IMR-90 (cell line): ENCODE measurements around the gene NDUFA13. TPM values are rescaled to one million over a fixed set of nuclear protein-coding genes. Genes with fewer than 3 reads are reported as not detected.

Experiments
- ATAC-seq: fragments of 200-7000 bp; cut with Tn5 transposase; 2 replicates; pipeline ENCODE4 v1.9.1; 2020; ENCODE audit warnings: low read depth, mild to moderate bottlenecking, moderate library complexity
- BruUV-seq: library from RNA; stranded (reverse); fragments of 400-500 nt; replicated peaks from 2 replicates; lab custom pipeline; 2021; lab: Mats Ljungman, UMichigan
- CTCF ChIA-PET: fragments of 300-600 bp; formaldehyde crosslinking; extraction: SDS; loops from one replicate; lab custom pipeline; 2021; ENCODE audit warnings: antibody characterized with exemption; lab: Yijun Ruan, JAX
- POLR2A ChIA-PET: fragments of 300-600 bp; sonication (Branson Sonifier 250); formaldehyde crosslinking; loops from one replicate; lab custom pipeline; 2022; ENCODE audit warnings: antibody characterized with exemption; ENCODE audit not compliant: unreplicated experiment; lab: Charles Lee
- DNase-seq: peaks from one replicate; pipeline ENCODE4 v3.0.0; 2013
- H2AFZ ChIP-seq: replicated peaks from 2 replicates; pipeline ENCODE3; 2013; ENCODE audit warnings: low read length, mild to moderate bottlenecking; ENCODE audit not compliant: poor library complexity
- H2AK5ac ChIP-seq: 2 replicates; pipeline ENCODE4 v1.6.1; 2013; ENCODE audit warnings: low read depth, low read length, inconsistent platforms
- H2AK9ac ChIP-seq: replicated peaks from 2 replicates; pipeline ENCODE3; 2013; ENCODE audit warnings: mild to moderate bottlenecking, low read depth, low read length, moderate library complexity; ENCODE audit not compliant: poor library complexity
- H2BK120ac ChIP-seq: 2 replicates; pipeline ENCODE4 v1.6.1; 2013; ENCODE audit warnings: low read depth, low read length, inconsistent platforms
- H2BK15ac ChIP-seq: 3 replicates; pipeline ENCODE4 v1.6.1; 2013; ENCODE audit warnings: low read depth, low read length, inconsistent platforms
- H2BK20ac ChIP-seq: 2 replicates; pipeline ENCODE4 v1.6.1; 2013; ENCODE audit warnings: low read depth, mild to moderate bottlenecking, inconsistent platforms, low read length, moderate library complexity
- H2BK5ac ChIP-seq: 2 replicates; pipeline ENCODE4 v1.6.1; 2013; ENCODE audit warnings: mild to moderate bottlenecking, low read depth, low read length, inconsistent platforms; ENCODE audit not compliant: poor library complexity, severe bottlenecking
- H3K14ac ChIP-seq: replicated peaks from 2 replicates; pipeline ENCODE4 v1.6.1; 2013; ENCODE audit warnings: low read depth, low read length, inconsistent platforms
- H3K18ac ChIP-seq: 2 replicates; pipeline ENCODE4 v1.6.1; 2013; ENCODE audit warnings: low read depth, low read length, control low read depth
- H3K23ac ChIP-seq: 2 replicates; pipeline ENCODE4 v1.6.1; 2013; ENCODE audit warnings: low read depth, low read length, inconsistent platforms
- H3K27ac ChIP-seq: 2 replicates; pipeline ENCODE4 v1.5.1; 2013; ENCODE audit warnings: mild to moderate bottlenecking, control low read depth, low read length; ENCODE audit not compliant: insufficient read depth
- H3K27me3 ChIP-seq: 2 replicates; pipeline ENCODE4 v1.6.1; 2013; ENCODE audit warnings: low read length; ENCODE audit not compliant: control insufficient read depth, insufficient read depth
- H3K36me3 ChIP-seq: 2 replicates; pipeline ENCODE4 v1.6.1; 2013; ENCODE audit warnings: low read length, mixed read lengths; ENCODE audit not compliant: control insufficient read depth, insufficient read depth
- H3K4ac ChIP-seq: 2 replicates; pipeline ENCODE4 v1.6.1; 2013; ENCODE audit warnings: low read depth, low read length, inconsistent platforms
- H3K4me1 ChIP-seq: 2 replicates; pipeline ENCODE4 v1.6.1; 2013; ENCODE audit warnings: low read length, mixed read lengths; ENCODE audit not compliant: control insufficient read depth, insufficient read depth
- H3K4me2 ChIP-seq: 2 replicates; pipeline ENCODE4 v1.6.1; 2013; ENCODE audit warnings: low read depth, mild to moderate bottlenecking, control low read depth, low read length, moderate library complexity
- H3K4me3 ChIP-seq: 2 replicates; pipeline ENCODE4 v1.5.1; 2013; ENCODE audit warnings: low read depth, mild to moderate bottlenecking, control low read depth, low read length, moderate library complexity; ENCODE audit not compliant: insufficient read depth
- H3K56ac ChIP-seq: 2 replicates; pipeline ENCODE4 v1.6.1; 2013; ENCODE audit warnings: low read length, inconsistent platforms; ENCODE audit not compliant: insufficient read depth; ENCODE audit errors: extremely low read depth
- H3K79me1 ChIP-seq, 2 experiments: 2 replicates each; pipeline ENCODE4 v1.6.1; 2013; ENCODE audit warnings: low read length in 2 of 2, inconsistent platforms in 1 of 2, low read depth in 1 of 2
- H3K9ac ChIP-seq: 2 replicates; pipeline ENCODE4 v1.6.1; 2013; ENCODE audit warnings: low read depth, low read length, control low read depth
- H3K9me1 ChIP-seq: 2 replicates; pipeline ENCODE4 v1.6.1; 2013; ENCODE audit warnings: low read length, inconsistent platforms; ENCODE audit not compliant: insufficient read depth
- H3K9me3 ChIP-seq: 2 replicates; pipeline ENCODE4 v1.6.1; 2013; ENCODE audit warnings: low read length; ENCODE audit not compliant: control insufficient read depth, insufficient read depth
- H4K20me1 ChIP-seq: 2 replicates; pipeline ENCODE4 v1.6.1; 2013; ENCODE audit warnings: low read length, inconsistent platforms; ENCODE audit not compliant: insufficient read depth
- H4K5ac ChIP-seq: 2 replicates; pipeline ENCODE4 v1.6.1; 2013; ENCODE audit warnings: mild to moderate bottlenecking, low read depth, low read length, control low read depth
- H4K8ac ChIP-seq, 2 experiments: 2 replicates each; pipeline ENCODE4 v1.6.1; 2013; ENCODE audit warnings: low read depth in 2 of 2, low read length in 2 of 2, control low read depth in 1 of 2, inconsistent platforms in 1 of 2
- H4K91ac ChIP-seq: 2 replicates; pipeline ENCODE4 v1.6.1; 2013; ENCODE audit warnings: low read depth, low read length, inconsistent platforms; ENCODE audit not compliant: insufficient read depth
- FOS ChIP-seq: fragments of 150-350 bp; IDR thresholded peaks from 2 replicates; pipeline ENCODE4 v1.6.1; 2016; ENCODE audit warnings: low read depth, low read length
- MXI1 ChIP-seq: IDR thresholded peaks from 2 replicates; pipeline ENCODE4 v1.6.1; 2012; ENCODE audit warnings: low read depth, mild to moderate bottlenecking, low read length, moderate library complexity, borderline replicate concordance
- whole genome bisulfite sequencing, 2 experiments: methylation state at CpG; one replicate each; pipeline versions ENCODE4 v1.1.5 to v1.1.7; 2013; ENCODE audit warnings: missing lambda C conversion rate in 2 of 2; ENCODE audit not compliant: insufficient read length in 1 of 2; ENCODE audit errors: extremely low coverage in 2 of 2; 5-methylcytosine and 5-hydroxymethylcytosine counted together
- dilution Hi-C: fragments of 300-500 bp; cut with HindIII; formaldehyde crosslinking; loops from one replicate; pipeline ENCODE4 v1.14.3; 2018; ENCODE audit warnings: low sequenced_read_pairs; ENCODE audit not compliant: unreplicated experiment
- in situ Hi-C: fragments of 300-500 bp; cut with MboI; formaldehyde crosslinking; loops from 3 replicates; pipeline ENCODE4 v1.14.3; 2019; ENCODE audit warnings: low sequenced_read_pairs, inconsistent platforms, mixed read lengths
- intact Hi-C: fragments of 100-400 bp; cut with micrococcal nuclease; formaldehyde crosslinking; loops from 2 replicates; pipeline ENCODE4 v1.10.0; 2022
- polyA plus RNA-seq, 3 experiments: library from polyadenylated mRNA; depleted of rRNA; stranded (reverse); fragments of >200 nt; gene quantifications; 2 replicates each; pipeline ENCODE4 v1.2.3, GENCODE V29; 2012; ENCODE audit warnings: low replicate concordance in 1 of 3
- total RNA-seq: library from RNA; depleted of rRNA; stranded (reverse); fragments of >200 nt; gene quantifications from 2 replicates; pipeline ENCODE4 v1.2.3, GENCODE V29; 2012

NDUFA13 gene
- total and polyA plus RNA-seq, 2 of the 4 experiments (the other 2 are of a cell fraction) = 30.6 to 667 TPM

GRCh38 chr19:19530889-19531288, 14.9 kb downstream of the NDUFA13 start:
- no peak overlapping the region for H2BK15ac ChIP-seq
- no peak overlapping the region for H3K23ac ChIP-seq
- no peak overlapping the region for H2AFZ ChIP-seq
- no peak overlapping the region for H3K4me3 ChIP-seq
- BruUV-seq = no TSS peak
- dilution Hi-C loops (no loop called here), in situ Hi-C loops (loop anchor here (25.0 kb wide), 1 partner anchor 431 kb away; no protein-coding TSS in a partner anchor), intact Hi-C loops (no loop called here)
- no peak overlapping the region for H2BK20ac ChIP-seq
- H3K27ac ChIP-seq = no peak overlapping the region
- H3K9me1 ChIP-seq = no peaks in the 10 kb centered on the region
- H2AK9ac ChIP-seq = no peak overlapping the region
- H3K4me1 ChIP-seq = peaks cover 7% of the 10 kb centered on the region
- H4K20me1 ChIP-seq = peaks cover 19% of the 10 kb centered on the region
- DNase-seq = no peak
- no peak overlapping the region for H4K8ac ChIP-seq
- no peak overlapping the region for H2AK5ac ChIP-seq
- no peak overlapping the region for H3K4me2 ChIP-seq
- H2BK5ac ChIP-seq = no peak overlapping the region
- H4K91ac ChIP-seq = no peak overlapping the region
- no peaks in the 10 kb centered on the region for H3K27me3 ChIP-seq
- H4K5ac ChIP-seq = no peak overlapping the region
- ChIA-PET CTCF (interaction anchor here (1.0 to 1.2 kb wide), 2 partner anchors 21 to 23 kb away, joined by 3 read pairs; no protein-coding TSS in a partner anchor), POLR2A (no interaction called here)
- H3K36me3 ChIP-seq = peaks cover 19% of the 10 kb centered on the region; the same call in 1 of the 2 replicates
- ATAC-seq = 0 out of 2 replicates have a peak, but pooled peaks have one; percentile 1
- no peak overlapping the region for H3K56ac ChIP-seq
- TF ChIP-seq MXI1 (no peak), FOS (no peak)
- no peak overlapping the region for H3K4ac ChIP-seq
- no peak overlapping the region for H3K9ac ChIP-seq
- peaks cover 0 to 5% of the 10 kb centered on the region in 2 experiments; a peak in 1 of 4 replicates for H3K79me1 ChIP-seq
- H2BK120ac ChIP-seq = no peak overlapping the region
- no peaks in the 10 kb centered on the region for H3K9me3 ChIP-seq
- H3K18ac ChIP-seq = no peak overlapping the region
- 90% methylated on average over 3 of the region's 4 CpGs; no CpG with 5 or more reads in 1 of the 2 experiments for WGBS, 2 experiments
- no peak overlapping the region for H3K14ac ChIP-seq
